ENCODE results near the gene SIGLEC7. TPM values are rescaled to one million over a fixed set of nuclear protein-coding genes. Genes with fewer than 3 reads are reported as not detected.

SIGLEC7 gene
- polyA plus RNA-seq, 1 donor from 2014 or later, result not detected

- Histone ChIP-seq H3K4me2 (ENCODE audit: low read length) (no peak overlapping the region), H3K9me3 (ENCODE audit: low read length) (no peaks in the 10 kb centered on the region), H3K79me2 (replicated peaks; ENCODE audit: insufficient read depth, low read length) (no peaks in the 10 kb centered on the region), H3K27me3 (ENCODE audit: insufficient read depth, low read depth, low read length) (no peaks in the 10 kb centered on the region), H3K9ac (ENCODE audit: low read length) (no peak overlapping the region), H3K27ac (ENCODE audit: low read length) (no peak overlapping the region), H2AFZ (ENCODE audit: low read depth, low read length) (no peak overlapping the region), H4K20me1 (ENCODE audit: insufficient read depth) (no peaks in the 10 kb centered on the region), H3K4me3 (ENCODE audit: low read length) (no peak overlapping the region), H3K36me3 (ENCODE audit: insufficient read depth, low read length) (no peaks in the 10 kb centered on the region), H3F3A (ENCODE audit: insufficient read depth, low read length, poor library complexity, severe bottlenecking) (no peaks in the 10 kb centered on the region), H3K9me2 (ENCODE audit: insufficient read depth, low read length) (no peaks in the 10 kb centered on the region)
- TF ChIP-seq TAF1 (IDR thresholded peaks at IDR 0.05; ENCODE audit: low read depth), result no peak
- no peak for TF ChIP-seq EZH2 (IDR thresholded peaks at IDR 0.05; ENCODE audit: borderline replicate concordance, insufficient read depth, low read length, poor library complexity, severe bottlenecking)
- TF ChIP-seq REST (IDR thresholded peaks at IDR 0.05; ENCODE audit: borderline replicate concordance), result no peak
- no peak for TF ChIP-seq MXI1 (conservative IDR thresholded peaks at IDR 0.05; ENCODE audit: poor library complexity, severe bottlenecking)
- no peak for TF ChIP-seq EP300 (conservative IDR thresholded peaks at IDR 0.05; ENCODE audit: poor library complexity, severe bottlenecking)
- no peak for TF ChIP-seq SMC3 (conservative IDR thresholded peaks at IDR 0.05; ENCODE audit: poor library complexity)
- no peak for TF ChIP-seq CTCF (IDR thresholded peaks at IDR 0.05; ENCODE audit: poor library complexity, severe bottlenecking)
- TF ChIP-seq POLR2AphosphoS5 (IDR thresholded peaks at IDR 0.05), result no peak
- no peak for TF ChIP-seq RAD21 (conservative IDR thresholded peaks at IDR 0.05)
Observed at GRCh38 chr19:51200071-51200666, 58.1 kb downstream of the SIGLEC7 start.

- H3K79me2 ChIP-seq (replicated peaks; ENCODE audit: insufficient read depth, low read length), result no peaks in the 10 kb centered on the region
- H3K9me2 ChIP-seq (ENCODE audit: insufficient read depth, low read length), result no peaks in the 10 kb centered on the region
- H3K36me3 ChIP-seq (ENCODE audit: insufficient read depth, low read length), result no peaks in the 10 kb centered on the region
- H2AFZ ChIP-seq (ENCODE audit: low read depth, low read length), result no peak overlapping the region
- no peak overlapping the region for H3K4me3 ChIP-seq (ENCODE audit: low read length)
- no peak overlapping the region for H3K9ac ChIP-seq (ENCODE audit: low read length)
- H3K9me3 ChIP-seq (ENCODE audit: low read length), result no peaks in the 10 kb centered on the region
- no peak overlapping the region for H3K27ac ChIP-seq (ENCODE audit: low read length)
- no peak overlapping the region for H3K4me2 ChIP-seq (ENCODE audit: low read length)
- no peak for TF ChIP-seq REST (IDR thresholded peaks at IDR 0.05; ENCODE audit: borderline replicate concordance)
- no peak for TF ChIP-seq SMC3 (conservative IDR thresholded peaks at IDR 0.05; ENCODE audit: poor library complexity)
- no peak for TF ChIP-seq MXI1 (conservative IDR thresholded peaks at IDR 0.05; ENCODE audit: poor library complexity, severe bottlenecking)
- no peak for TF ChIP-seq EZH2 (IDR thresholded peaks at IDR 0.05; ENCODE audit: borderline replicate concordance, insufficient read depth, low read length, poor library complexity, severe bottlenecking)
- TF ChIP-seq POLR2AphosphoS5 (IDR thresholded peaks at IDR 0.05), result no peak
- no peak for TF ChIP-seq RAD21 (conservative IDR thresholded peaks at IDR 0.05)
- no peak for TF ChIP-seq EP300 (conservative IDR thresholded peaks at IDR 0.05; ENCODE audit: poor library complexity, severe bottlenecking)
- no peak for TF ChIP-seq TAF1 (IDR thresholded peaks at IDR 0.05; ENCODE audit: low read depth)
- no peak for TF ChIP-seq CTCF (IDR thresholded peaks at IDR 0.05; ENCODE audit: poor library complexity, severe bottlenecking)
- no peaks in the 10 kb centered on the region for H3F3A ChIP-seq (ENCODE audit: insufficient read depth, low read length, poor library complexity, severe bottlenecking)
- no peaks in the 10 kb centered on the region for H4K20me1 ChIP-seq (ENCODE audit: insufficient read depth)
- H3K27me3 ChIP-seq (ENCODE audit: insufficient read depth, low read depth, low read length), result no peaks in the 10 kb centered on the region
Observed at GRCh38 chr19:51201712-51202111, 59.6 kb downstream of the SIGLEC7 start.

Measured in neural cell (in vitro differentiated cells).